Frontal cortex (tissue), 4 donors: ENCODE data around the gene FOXD1. TPM values are rescaled to one million over a fixed set of nuclear protein-coding genes. Genes with fewer than 3 reads are reported as not detected.
"Not testable (repeated sequence)": the region's sequence is repeated elsewhere in the genome, so short reads cannot be mapped to it uniquely, and the experiment has no call there.

Source experiments
- DNase-seq, 2 donors: peaks; one replicate each; pipeline ENCODE4 v3.0.0; 2012; ENCODE audit warnings: low spot score in 2 of 2
- FAIRE-seq: peaks from 2 replicates; lab custom pipeline; 2012; peaks lifted over from hg19 to GRCh38; lab: Jason Lieb, UNC
- total RNA-seq: library from RNA; depleted of rRNA; stranded (reverse); fragments of >200 nt; gene quantifications from one replicate; pipeline ENCODE4 v1.2.3, GENCODE V29; 2014
- donor health status: control.
- donor health status: control.
- donor health status: control.

FOXD1 gene
- total RNA-seq, 1 donor from 2014 or later, result 0.82 TPM

DNA sequence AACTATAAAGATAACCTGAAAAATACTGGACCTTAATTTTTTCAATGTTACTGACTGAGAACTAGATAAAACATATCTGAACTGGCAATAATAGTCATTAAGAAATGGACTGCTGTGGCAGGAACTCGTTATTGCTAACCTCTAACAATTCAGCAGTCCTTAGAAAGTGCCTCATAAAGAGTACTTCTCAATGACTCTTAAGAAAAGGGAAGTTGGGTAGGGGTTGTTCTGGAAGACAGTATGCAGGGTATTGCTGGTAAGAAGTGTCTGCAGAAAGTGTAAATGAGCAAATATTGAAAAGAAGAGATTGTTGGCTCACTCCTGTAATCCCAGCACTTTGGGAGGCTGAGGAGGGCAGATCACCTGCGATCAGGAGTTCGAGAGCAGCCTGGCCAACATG, 27.9 kb downstream of the FOXD1 start:
- DNase-seq, result no peak
- no peak for FAIRE-seq

DNA sequence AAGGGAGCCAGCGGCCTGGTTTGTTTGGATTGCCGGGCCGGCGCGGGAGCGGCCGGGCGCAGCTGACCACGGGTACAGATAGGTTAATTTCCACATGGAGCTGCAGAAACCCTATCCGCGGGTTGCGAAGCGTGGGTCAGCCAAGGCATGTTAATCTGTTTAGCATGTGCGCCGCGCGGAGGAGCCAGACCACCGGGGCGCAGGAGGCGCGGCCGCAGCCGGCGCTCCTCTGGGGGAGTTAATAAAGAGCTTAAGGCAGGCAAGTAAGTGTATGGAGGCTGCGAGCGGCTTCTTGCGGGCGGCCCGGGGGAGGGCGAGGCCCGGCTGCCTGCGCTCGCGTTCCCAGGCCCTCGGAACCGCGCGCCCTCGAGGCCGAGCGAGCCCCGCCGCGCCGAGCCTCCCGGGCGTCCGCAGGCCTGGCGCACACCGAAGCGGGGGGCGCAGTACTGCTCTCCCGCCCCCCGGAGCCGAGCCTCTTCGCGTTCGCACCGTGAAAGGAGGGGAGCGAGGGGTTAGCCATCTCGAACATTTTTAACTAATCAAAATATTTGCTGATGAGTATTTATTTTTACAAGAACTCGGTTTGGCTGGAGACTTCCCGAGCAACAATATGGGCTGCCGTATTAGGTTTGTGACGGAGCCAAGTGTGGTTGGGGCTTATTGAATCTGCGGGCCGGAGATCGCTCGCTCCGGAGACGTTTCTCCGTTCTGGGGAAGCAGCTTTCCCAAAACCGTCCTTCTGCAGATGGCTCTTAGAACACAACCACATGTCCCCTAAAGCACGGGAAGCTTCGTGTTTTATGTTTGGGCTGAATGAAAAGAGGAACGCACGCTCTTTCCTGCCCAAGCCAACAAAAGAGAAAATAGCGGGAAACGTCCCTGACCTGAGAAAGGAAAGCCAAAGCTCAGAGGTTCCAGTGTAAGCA, 28.8 kb downstream of the FOXD1 start:
- FAIRE-seq (no peak), DNase-seq (no peak)

DNA sequence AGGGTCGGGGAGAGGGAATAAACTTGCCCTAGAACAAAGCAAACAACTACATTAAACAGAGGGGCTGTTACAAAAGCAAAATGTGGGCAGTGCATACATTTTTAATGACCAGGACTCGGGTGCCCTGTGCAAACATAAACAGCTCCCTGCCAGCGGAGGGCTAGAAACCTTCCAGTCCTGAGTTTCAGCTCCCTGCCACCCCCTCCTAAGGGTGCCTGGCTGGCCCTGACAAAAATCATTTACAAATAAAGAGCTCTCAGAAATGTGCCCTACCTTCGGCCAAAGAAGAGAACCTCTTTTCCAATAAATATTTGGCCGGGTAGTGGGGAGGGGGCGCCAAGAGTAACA, 29.5 kb downstream of the FOXD1 start:
- FAIRE-seq, result no peak
- no peak for DNase-seq

DNA sequence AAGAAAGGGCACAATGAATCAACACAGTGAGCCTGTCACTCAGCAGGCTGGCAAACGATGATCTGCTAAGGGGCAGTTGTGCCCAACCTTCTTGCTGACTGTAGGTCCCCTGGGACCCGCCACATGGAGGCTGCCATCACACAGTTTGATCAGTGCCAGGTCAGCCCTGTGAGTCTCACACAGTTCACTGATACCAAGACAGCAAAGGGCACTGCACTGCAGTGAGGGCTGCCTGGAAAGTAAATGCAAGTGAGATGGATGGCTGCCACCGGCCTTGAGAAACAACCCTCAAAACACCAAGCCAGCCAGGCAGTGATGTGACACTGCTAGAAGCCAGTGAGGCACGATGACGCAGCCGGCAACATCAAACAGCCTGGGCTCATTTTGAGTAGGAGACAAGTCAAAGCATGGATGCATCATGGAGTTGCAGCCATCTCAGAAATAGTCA, 30.3 kb downstream of the FOXD1 start:
- no peak for DNase-seq
- no peak for FAIRE-seq

DNA sequence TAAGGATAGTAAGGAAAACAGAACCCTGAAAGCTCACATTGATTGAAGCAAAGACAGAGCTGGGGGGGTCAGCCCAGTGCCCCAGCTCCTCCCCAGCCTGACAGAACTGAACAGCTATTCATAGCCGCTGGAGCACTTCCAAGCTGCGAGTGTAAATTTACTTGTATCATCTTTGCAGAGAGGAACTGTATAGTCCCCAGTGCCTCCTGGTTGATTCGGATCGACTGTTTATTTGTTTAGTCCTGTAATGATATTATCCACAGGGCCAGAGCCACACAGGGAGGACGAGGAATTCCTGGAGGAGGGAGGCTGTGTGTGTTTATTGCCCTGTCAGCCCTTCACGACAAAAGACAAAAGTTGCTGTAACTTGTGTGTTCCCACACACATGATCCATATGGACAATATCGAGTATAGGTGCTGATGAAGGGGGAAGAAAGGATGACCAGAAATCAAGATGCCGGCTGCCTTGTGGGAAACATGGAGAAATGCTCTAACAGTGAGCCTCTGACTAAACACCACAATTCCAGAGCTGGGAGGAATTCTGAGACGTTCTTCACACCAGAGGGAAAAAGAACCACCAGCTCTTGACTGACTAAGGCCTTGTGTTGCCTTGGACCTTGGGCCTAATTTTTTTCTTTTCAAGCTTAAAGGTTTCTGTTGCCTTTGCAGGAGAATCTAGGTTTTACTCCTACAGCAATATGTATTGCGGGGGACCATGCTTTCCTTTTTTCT, 31.1 kb downstream of the FOXD1 start:
- DNase-seq, result no peak

DNA sequence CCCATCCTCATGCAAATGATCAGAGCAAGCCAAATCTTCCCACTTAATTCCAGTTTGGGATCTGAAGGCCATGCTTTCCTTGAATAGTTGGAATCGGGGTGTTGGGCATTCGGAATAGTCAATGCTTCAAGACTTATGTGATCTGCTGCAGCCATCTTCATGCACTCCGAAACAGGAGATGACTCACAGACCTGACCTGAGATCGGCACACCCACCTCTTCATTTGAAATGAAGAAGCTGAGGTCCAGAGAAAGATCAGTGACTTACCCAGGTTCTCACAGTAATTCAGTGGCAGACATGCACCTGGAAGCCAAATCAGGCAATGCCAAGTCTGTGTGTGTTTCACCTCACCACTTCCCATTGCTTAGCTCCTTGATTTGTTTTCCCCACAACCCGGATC, 33.0 kb downstream of the FOXD1 start:
- no peak for FAIRE-seq

More for the DNA sequence above, 31.1 kb downstream of the FOXD1 start:
- no peak for FAIRE-seq

DNA sequence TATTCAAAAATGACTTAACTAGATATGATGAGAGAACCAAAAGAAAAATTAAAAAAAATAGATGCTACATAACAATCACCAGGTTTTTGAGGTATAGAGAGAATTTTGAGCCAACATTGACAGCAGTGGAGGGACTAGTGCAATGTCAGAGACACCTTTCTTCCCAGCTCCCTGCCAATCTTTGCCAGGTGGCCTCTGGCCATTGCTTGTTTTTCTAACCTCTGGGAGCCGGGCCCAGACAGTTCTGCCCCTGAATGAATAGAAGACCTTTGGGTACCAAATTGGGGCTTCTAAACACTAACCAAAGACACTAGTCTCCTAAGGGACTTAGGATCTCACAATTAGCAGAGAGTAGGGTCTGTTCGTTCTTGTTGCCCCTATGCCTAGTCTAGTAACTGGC, 33.4 kb downstream of the FOXD1 start:
- FAIRE-seq (no peak), DNase-seq (no peak)

More for the DNA sequence above, 33.0 kb downstream of the FOXD1 start:
- DNase-seq, result no peak

DNA sequence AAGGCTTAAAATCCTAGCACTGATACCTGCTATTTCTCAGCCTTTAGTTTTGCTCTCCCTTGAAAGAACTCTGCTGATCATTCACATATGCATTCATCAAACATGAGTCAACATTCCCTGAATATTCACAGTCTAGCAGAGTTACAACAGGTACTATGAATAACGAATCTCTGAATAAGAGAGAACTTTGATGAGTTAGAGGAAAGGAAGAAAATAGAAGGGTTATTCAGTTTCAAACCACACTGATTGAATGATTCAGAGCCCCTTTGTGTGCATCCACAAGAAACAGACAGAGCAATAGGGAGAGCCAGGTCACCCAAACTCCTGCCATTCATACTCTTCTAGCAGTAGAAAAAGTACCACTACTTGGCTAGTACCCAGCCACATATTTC, 36.0 kb downstream of the FOXD1 start:
- DNase-seq, result no peak

DNA sequence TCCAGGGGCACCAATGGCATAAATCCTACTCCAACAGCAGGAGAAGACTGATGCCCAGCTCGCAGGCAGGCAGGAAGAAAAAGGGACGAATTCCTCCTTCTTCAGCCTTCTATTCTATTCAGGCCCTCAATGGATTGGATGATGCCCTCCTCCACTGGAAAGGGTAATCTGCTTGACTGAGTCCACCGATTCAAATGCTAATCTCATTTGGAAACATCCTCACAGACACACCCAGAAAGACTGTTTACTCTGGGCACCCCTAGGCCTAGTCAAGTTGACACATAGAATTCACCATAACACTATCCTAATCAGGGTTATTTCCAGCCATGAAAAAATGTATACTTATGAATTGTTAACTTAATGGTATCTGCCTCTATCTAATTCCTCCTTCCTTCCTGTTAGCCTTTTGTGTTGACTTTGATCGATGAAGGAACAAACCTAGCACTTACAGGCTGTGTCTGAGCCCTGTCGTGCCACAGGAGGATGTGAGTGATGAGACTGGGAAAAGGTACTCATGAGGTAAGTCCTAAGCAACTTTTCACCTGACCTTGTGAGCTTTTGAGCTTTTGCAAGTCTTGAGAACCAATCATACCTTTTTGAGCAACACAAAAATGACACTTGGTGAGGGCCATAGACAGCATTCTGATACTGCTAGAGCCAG, 36.5 kb downstream of the FOXD1 start:
- FAIRE-seq (no peak), DNase-seq (no peak)

More for the DNA sequence above, 36.0 kb downstream of the FOXD1 start:
- FAIRE-seq, result no peak

DNA sequence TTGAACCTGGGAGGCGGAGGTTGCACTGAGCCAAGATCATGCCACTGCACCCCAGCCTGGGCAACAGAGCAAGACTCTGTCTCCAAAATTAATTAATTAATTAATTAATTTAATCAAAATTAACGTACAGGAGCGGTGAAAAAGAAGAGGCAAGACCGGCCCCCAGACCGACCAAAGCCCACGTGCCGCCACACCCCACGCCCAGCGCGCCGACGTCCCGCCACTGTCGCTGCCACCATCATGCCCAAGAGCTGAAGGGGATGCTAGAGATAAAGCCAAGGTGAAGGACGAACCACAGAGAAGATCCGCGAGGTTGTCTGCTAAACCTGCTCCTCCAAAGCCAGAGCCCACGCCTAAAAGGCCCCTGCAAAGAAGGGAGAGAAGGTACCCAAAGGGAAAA, 38.6 kb downstream of the FOXD1 start:
- not testable (repeated sequence) for FAIRE-seq, DNase-seq

DNA sequence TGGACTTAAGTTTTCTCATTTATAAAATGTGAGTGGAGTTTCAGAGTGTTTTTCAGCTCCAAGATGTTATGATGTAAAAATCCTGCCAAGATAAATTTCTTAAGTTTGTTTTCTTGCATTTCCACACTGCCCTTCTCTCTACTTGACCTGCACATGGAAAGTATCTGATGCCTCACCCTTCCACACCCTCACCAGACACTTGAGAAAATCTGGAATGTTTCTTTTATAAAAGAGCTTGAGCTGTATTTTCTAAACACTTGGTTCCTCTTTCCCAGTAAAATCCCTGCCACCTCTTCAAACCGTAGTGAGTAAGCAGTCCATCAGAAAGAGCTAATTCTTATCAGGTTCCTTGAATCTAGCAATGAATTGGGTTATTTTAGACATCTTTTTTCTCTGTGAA, 42.9 kb downstream of the FOXD1 start:
- no peak for DNase-seq
- FAIRE-seq, result no peak

DNA sequence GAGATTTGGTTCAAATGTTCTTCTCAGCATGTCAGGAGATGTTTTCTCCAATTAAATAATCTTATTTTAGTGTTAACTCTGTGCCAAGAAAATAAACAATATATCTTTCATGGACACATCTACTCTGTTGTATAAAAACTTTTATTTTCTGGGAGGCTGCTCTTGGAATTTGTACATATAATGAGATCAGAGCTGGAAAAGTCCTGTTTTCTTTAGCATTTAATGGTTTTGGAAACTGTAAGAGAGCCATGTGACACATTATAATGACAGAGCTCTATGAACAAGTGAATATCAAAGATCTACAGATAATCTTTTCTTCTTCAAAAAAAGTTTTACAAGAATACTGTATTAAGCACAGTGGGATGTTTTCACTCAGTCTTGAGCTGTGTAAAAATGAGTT, 48.8 kb downstream of the FOXD1 start:
- DNase-seq, result no peak
- FAIRE-seq, result no peak

Other genes starting within 250 kb of the FOXD1 start
- gene BTF3, start 49.7 kb upstream of the FOXD1 start, total RNA-seq, result 230 TPM
- 38.7 TPM for gene ANKRA2, start 116.9 kb upstream of the FOXD1 start, total RNA-seq
- 31.4 TPM for gene UTP15, start 117.0 kb upstream of the FOXD1 start, total RNA-seq
- 6.1 TPM for gene ARHGEF28, start 177.4 kb upstream of the FOXD1 start, total RNA-seq